Neural cell (in vitro differentiated cells): Measurements from ENCODE around the gene DDX47. TPM values are rescaled to one million over a fixed set of nuclear protein-coding genes. Genes with fewer than 3 reads are reported as not detected.

Experiments used
- H2AFZ ChIP-seq: fragments of 200-600, 300-800 bp; sonication (generic), shearing (Covaris generic); 2 replicates; pipeline ENCODE4 v1.6.0; 2014; ENCODE audit warnings: low read depth, mild to moderate bottlenecking, antibody characterized with exemption, low read length, moderate library complexity
- H3F3A ChIP-seq: fragments of 200-600 bp; shearing (Covaris generic); 2 replicates; pipeline ENCODE4 v1.6.1; 2016; ENCODE audit warnings: mild to moderate bottlenecking, moderate library complexity, mixed read lengths, antibody characterized with exemption, low read length; ENCODE audit not compliant: insufficient read depth, poor library complexity, severe bottlenecking
- H3K27ac ChIP-seq: fragments of 200-600, 300-800 bp; sonication (generic), shearing (Covaris generic); 2 replicates; pipeline ENCODE4 v1.5.1; 2014; ENCODE audit warnings: mild to moderate bottlenecking, low read length, moderate library complexity
- H3K27me3 ChIP-seq: fragments of 300-800, 200-600 bp; sonication (generic), shearing (Covaris generic); 2 replicates; pipeline ENCODE4 v1.6.0; 2014; ENCODE audit warnings: mild to moderate bottlenecking, low read depth, low read length, moderate library complexity; ENCODE audit not compliant: insufficient read depth
- H3K36me3 ChIP-seq: fragments of 300-800, 200-600 bp; sonication (generic), shearing (Covaris generic); 2 replicates; pipeline ENCODE4 v1.5.1; 2014; ENCODE audit warnings: mild to moderate bottlenecking, antibody characterized with exemption, low read length, moderate library complexity; ENCODE audit not compliant: insufficient read depth
- H3K4me2 ChIP-seq: fragments of 300-800, 200-600 bp; sonication (generic), shearing (Covaris generic); 2 replicates; pipeline ENCODE4 v1.6.0; 2014; ENCODE audit warnings: mild to moderate bottlenecking, low read length
- H3K4me3 ChIP-seq: fragments of 300-800, 200-600 bp; sonication (generic), shearing (Covaris generic); 2 replicates; pipeline ENCODE4 v1.5.1; 2014; ENCODE audit warnings: mild to moderate bottlenecking, low read length, moderate library complexity
- H3K79me2 ChIP-seq: fragments of 200-600 bp; shearing (Covaris generic); replicated peaks from 2 replicates; pipeline ENCODE4 v1.6.0; 2014; ENCODE audit warnings: mild to moderate bottlenecking, low read length, moderate library complexity; ENCODE audit not compliant: insufficient read depth
- H3K9ac ChIP-seq: fragments of 300-800, 200-600 bp; sonication (generic), shearing (Covaris generic); 2 replicates; pipeline ENCODE4 v1.6.1; 2016; ENCODE audit warnings: mild to moderate bottlenecking, low read length, mixed read lengths
- H3K9me2 ChIP-seq: fragments of 200-600 bp; shearing (Covaris generic); 2 replicates; pipeline ENCODE4 v1.6.1; 2016; ENCODE audit warnings: mild to moderate bottlenecking, low read length, mixed read lengths; ENCODE audit not compliant: insufficient read depth
- H3K9me3 ChIP-seq: fragments of 200-600, 300-800 bp; sonication (generic), shearing (Covaris generic); 2 replicates; pipeline ENCODE4 v1.6.1; 2016; ENCODE audit warnings: mild to moderate bottlenecking, mixed run types, low read length, moderate library complexity, mixed read lengths
- H4K20me1 ChIP-seq: fragments of 200-600 bp; shearing (Covaris generic); 2 replicates; pipeline ENCODE4 v1.6.1; 2016; ENCODE audit warnings: mild to moderate bottlenecking, mixed run types; ENCODE audit not compliant: insufficient read depth
- EP300 ChIP-seq: fragments of 450-650 bp; conservative IDR thresholded peaks from 2 replicates; pipeline ENCODE4 v1.6.1; 2014; ENCODE audit warnings: antibody characterized with exemption, mild to moderate bottlenecking, moderate library complexity; ENCODE audit not compliant: poor library complexity, severe bottlenecking
- EZH2 ChIP-seq: fragments of 200-600, 300-800 bp; shearing (Covaris generic), sonication (generic); IDR thresholded peaks from 2 replicates; pipeline ENCODE4 v1.6.1; 2014; ENCODE audit warnings: antibody characterized with exemption, low read length, borderline replicate concordance, mild to moderate bottlenecking; ENCODE audit not compliant: insufficient read depth, poor library complexity, severe bottlenecking
- MXI1 ChIP-seq: fragments of 450-650 bp; conservative IDR thresholded peaks from 2 replicates; pipeline ENCODE4 v1.6.1; 2014; ENCODE audit warnings: antibody characterized with exemption, mild to moderate bottlenecking; ENCODE audit not compliant: poor library complexity, severe bottlenecking
- POLR2AphosphoS5 ChIP-seq: IDR thresholded peaks from 2 replicates; pipeline ENCODE4 v1.6.1; 2012
- RAD21 ChIP-seq: fragments of 450-650 bp; conservative IDR thresholded peaks from 2 replicates; pipeline ENCODE4 v1.6.1; 2014; ENCODE audit warnings: antibody characterized with exemption, mild to moderate bottlenecking, moderate library complexity
- SMC3 ChIP-seq: fragments of 450-650 bp; conservative IDR thresholded peaks from 2 replicates; pipeline ENCODE4 v1.6.1; 2014; ENCODE audit warnings: antibody characterized with exemption, mild to moderate bottlenecking, moderate library complexity; ENCODE audit not compliant: poor library complexity
- TAF1 ChIP-seq: IDR thresholded peaks from 2 replicates; pipeline ENCODE4 v1.6.1; 2012; ENCODE audit warnings: low read depth
- polyA plus RNA-seq: library from polyadenylated mRNA; depleted of rRNA; stranded (reverse); fragments of >200 nt; gene quantifications from 2 replicates; pipeline ENCODE4 v1.2.3, GENCODE V29; 2014
- TF ChIP-seq, protein P1 (sequence below): fragments of 450-650 bp; IDR thresholded peaks from 2 replicates; pipeline ENCODE4 v1.5.1; 2014; ENCODE audit warnings: antibody characterized with exemption, mild to moderate bottlenecking, moderate library complexity; ENCODE audit not compliant: poor library complexity, severe bottlenecking
- TF ChIP-seq, protein P2 (sequence below): IDR thresholded peaks from 2 replicates; pipeline ENCODE4 v1.6.1; 2012; ENCODE audit warnings: borderline replicate concordance

Gene DDX47
- polyA plus RNA-seq, 1 donor from 2014 or later = 97.6 TPM

DNA sequence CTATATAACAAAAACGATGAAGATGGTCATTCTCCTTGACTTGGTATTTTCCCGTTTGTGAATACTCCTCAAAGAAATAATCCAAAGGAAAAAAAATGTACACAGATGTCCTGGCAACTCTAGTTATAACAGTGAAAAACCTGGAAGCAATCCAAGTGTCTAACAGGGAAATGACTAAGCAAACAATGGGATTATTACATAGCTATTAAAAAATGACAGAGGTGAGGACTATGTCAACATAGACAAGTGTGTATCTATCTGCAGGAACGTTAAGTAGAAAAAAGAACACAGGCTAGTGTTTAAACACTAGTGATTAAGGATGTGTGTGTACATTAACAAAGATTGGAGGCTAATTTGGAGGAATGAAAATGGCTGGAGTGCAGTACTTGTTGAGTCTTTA is 33.6 kb upstream of the DDX47 start:
- Histone ChIP-seq H3K9me2 (no peaks in the 10 kb centered on the region), H3K9me3 (no peaks in the 10 kb centered on the region), H3K27ac (no peak overlapping the region), H3K36me3 (no peaks in the 10 kb centered on the region), H3K4me2 (no peak overlapping the region), H3K9ac (no peak overlapping the region), H3K79me2 (no peaks in the 10 kb centered on the region), H2AFZ (no peak overlapping the region), H4K20me1 (no peaks in the 10 kb centered on the region), H3K27me3 (no peaks in the 10 kb centered on the region), H3K4me3 (no peak overlapping the region), H3F3A (no peaks in the 10 kb centered on the region)
- no peak for TF ChIP-seq RAD21
- no peak for TF ChIP-seq MXI1
- TF ChIP-seq, protein P1, sequence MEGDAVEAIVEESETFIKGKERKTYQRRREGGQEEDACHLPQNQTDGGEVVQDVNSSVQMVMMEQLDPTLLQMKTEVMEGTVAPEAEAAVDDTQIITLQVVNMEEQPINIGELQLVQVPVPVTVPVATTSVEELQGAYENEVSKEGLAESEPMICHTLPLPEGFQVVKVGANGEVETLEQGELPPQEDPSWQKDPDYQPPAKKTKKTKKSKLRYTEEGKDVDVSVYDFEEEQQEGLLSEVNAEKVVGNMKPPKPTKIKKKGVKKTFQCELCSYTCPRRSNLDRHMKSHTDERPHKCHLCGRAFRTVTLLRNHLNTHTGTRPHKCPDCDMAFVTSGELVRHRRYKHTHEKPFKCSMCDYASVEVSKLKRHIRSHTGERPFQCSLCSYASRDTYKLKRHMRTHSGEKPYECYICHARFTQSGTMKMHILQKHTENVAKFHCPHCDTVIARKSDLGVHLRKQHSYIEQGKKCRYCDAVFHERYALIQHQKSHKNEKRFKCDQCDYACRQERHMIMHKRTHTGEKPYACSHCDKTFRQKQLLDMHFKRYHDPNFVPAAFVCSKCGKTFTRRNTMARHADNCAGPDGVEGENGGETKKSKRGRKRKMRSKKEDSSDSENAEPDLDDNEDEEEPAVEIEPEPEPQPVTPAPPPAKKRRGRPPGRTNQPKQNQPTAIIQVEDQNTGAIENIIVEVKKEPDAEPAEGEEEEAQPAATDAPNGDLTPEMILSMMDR = no peak
- TF ChIP-seq EZH2 = no peak
- TF ChIP-seq SMC3 = no peak
- no peak for TF ChIP-seq TAF1
- TF ChIP-seq EP300 = no peak
- TF ChIP-seq, protein P2, sequence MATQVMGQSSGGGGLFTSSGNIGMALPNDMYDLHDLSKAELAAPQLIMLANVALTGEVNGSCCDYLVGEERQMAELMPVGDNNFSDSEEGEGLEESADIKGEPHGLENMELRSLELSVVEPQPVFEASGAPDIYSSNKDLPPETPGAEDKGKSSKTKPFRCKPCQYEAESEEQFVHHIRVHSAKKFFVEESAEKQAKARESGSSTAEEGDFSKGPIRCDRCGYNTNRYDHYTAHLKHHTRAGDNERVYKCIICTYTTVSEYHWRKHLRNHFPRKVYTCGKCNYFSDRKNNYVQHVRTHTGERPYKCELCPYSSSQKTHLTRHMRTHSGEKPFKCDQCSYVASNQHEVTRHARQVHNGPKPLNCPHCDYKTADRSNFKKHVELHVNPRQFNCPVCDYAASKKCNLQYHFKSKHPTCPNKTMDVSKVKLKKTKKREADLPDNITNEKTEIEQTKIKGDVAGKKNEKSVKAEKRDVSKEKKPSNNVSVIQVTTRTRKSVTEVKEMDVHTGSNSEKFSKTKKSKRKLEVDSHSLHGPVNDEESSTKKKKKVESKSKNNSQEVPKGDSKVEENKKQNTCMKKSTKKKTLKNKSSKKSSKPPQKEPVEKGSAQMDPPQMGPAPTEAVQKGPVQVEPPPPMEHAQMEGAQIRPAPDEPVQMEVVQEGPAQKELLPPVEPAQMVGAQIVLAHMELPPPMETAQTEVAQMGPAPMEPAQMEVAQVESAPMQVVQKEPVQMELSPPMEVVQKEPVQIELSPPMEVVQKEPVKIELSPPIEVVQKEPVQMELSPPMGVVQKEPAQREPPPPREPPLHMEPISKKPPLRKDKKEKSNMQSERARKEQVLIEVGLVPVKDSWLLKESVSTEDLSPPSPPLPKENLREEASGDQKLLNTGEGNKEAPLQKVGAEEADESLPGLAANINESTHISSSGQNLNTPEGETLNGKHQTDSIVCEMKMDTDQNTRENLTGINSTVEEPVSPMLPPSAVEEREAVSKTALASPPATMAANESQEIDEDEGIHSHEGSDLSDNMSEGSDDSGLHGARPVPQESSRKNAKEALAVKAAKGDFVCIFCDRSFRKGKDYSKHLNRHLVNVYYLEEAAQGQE = no peak
- no peak for TF ChIP-seq POLR2AphosphoS5

DNA sequence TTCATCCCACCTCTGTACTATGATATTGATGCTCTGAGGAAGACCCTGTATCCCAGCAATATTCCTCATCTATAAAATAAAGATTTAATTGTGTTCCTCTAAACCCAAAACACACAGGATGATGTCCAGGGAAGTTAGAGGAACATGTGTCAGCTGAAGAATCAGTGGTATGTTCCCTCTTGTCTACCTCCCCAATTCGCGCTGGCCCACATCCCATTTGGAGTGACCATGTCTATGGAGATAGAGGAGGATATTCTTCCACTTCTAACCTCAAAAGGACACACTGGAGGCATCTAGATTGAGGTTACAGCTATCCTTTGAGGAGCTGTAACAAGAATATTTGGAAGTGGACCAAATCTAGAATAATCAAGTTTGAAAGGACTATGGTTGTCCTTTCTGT is 29.0 kb upstream of the DDX47 start:
- Histone ChIP-seq H3K9me2 (no peaks in the 10 kb centered on the region), H3K27me3 (no peaks in the 10 kb centered on the region), H3K9ac (no peak overlapping the region), H3K4me3 (no peak overlapping the region), H3K4me2 (no peak overlapping the region), H3F3A (no peaks in the 10 kb centered on the region), H3K27ac (no peak overlapping the region), H3K79me2 (no peaks in the 10 kb centered on the region), H2AFZ (no peak overlapping the region), H3K9me3 (no peaks in the 10 kb centered on the region), H4K20me1 (no peaks in the 10 kb centered on the region), H3K36me3 (no peaks in the 10 kb centered on the region)
- TF ChIP-seq EP300 = no peak
- no peak for TF ChIP-seq SMC3
- no peak for TF ChIP-seq RAD21
- TF ChIP-seq TAF1 = no peak
- TF ChIP-seq, protein P1 = no peak
- TF ChIP-seq EZH2 = no peak
- TF ChIP-seq MXI1 = no peak
- TF ChIP-seq, protein P2 = no peak
- no peak for TF ChIP-seq POLR2AphosphoS5
